Spleen (tissue), 7 donors: ENCODE data around the gene FKBP4.

Source experiments
- POLR2A ChIP-seq, 3 donors: fragments of 450-650 bp; IDR thresholded peaks; one replicate each; pipeline ENCODE4 v1.5.1; 2017; ENCODE audit warnings: antibody characterized with exemption in 3 of 3, mild to moderate bottlenecking in 1 of 3
- TF ChIP-seq, protein P1 (sequence below), 11 experiments: fragments of 200-600 bp in 7 of 11; fragments of 450-650 bp in 4 of 11; sonication (generic) in 4 of 11; IDR thresholded peaks in 8 of 11; conservative IDR thresholded peaks in 3 of 11; 1 replicate in 7 of 11; 2 replicates in 4 of 11; pipeline versions ENCODE4 v1.4.0 to v1.8.0; 2016 to 2021; ENCODE audit warnings: antibody characterized with exemption in 11 of 11, inconsistent platforms in 4 of 11, mild to moderate bottlenecking in 1 of 11
- donor health status: DM: no; HTN: no; CAD: no; lungs with moderate emphysema.
- donor health status: DM: no; HTN: no; CAD: no.
- donor health status: DM: no; HTN: no; CAD: no.

DNA sequence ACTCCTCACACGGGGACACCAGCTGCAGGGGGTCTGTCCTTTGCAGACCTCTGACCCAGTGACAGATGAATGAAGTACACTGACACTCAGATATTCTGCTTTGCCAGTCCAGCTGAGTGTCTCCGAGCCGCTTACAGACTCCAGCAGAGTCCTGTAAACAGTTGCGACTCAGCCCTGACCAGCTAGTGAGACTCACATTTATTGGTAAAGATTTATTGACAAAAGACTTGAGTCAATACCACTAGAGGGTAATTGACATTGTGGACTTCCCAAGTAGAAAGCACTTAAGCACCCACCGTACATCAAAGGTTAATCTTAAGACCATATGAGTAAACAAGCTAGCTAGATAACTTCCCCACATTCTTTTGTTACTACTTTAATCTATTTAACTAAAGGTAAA is 9.8 kb upstream of the FKBP4 start:
- TF ChIP-seq, protein P1, sequence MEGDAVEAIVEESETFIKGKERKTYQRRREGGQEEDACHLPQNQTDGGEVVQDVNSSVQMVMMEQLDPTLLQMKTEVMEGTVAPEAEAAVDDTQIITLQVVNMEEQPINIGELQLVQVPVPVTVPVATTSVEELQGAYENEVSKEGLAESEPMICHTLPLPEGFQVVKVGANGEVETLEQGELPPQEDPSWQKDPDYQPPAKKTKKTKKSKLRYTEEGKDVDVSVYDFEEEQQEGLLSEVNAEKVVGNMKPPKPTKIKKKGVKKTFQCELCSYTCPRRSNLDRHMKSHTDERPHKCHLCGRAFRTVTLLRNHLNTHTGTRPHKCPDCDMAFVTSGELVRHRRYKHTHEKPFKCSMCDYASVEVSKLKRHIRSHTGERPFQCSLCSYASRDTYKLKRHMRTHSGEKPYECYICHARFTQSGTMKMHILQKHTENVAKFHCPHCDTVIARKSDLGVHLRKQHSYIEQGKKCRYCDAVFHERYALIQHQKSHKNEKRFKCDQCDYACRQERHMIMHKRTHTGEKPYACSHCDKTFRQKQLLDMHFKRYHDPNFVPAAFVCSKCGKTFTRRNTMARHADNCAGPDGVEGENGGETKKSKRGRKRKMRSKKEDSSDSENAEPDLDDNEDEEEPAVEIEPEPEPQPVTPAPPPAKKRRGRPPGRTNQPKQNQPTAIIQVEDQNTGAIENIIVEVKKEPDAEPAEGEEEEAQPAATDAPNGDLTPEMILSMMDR (IDR thresholded peaks at IDR 0.05 in 8 of 11, conservative IDR thresholded peaks at IDR 0.05 in 3 of 11), result no peak
- TF ChIP-seq POLR2A (IDR thresholded peaks at IDR 0.05), result no peak
